GM12892 (cell line): Measurements from ENCODE around the gene KCNAB1.

ENCODE experiments used
- DNase-seq: peaks from one replicate; pipeline ENCODE4 v3.0.0; 2011; ENCODE audit not compliant: insufficient read length
- FAIRE-seq: peaks from 2 replicates; lab custom pipeline; 2011; peaks lifted over from hg19 to GRCh38; lab: Jason Lieb, UNC
- POLR2A ChIP-seq: IDR thresholded peaks from 2 replicates; pipeline ENCODE4 v1.6.1; 2011; ENCODE audit warnings: low read depth, low read length, control low read depth
- POLR2AphosphoS5 ChIP-seq: IDR thresholded peaks from 2 replicates; pipeline ENCODE4 v1.6.1; 2011; ENCODE audit warnings: low read depth, low read length, control low read depth
- TAF1 ChIP-seq: IDR thresholded peaks from 2 replicates; pipeline ENCODE4 v1.6.1; 2011; ENCODE audit warnings: low read depth, mild to moderate bottlenecking, control low read depth, low read length, borderline replicate concordance

KCNAB1 gene

GRCh38 chr3:156395961-156396710 lies 275.8 kb downstream of the KCNAB1 start:
- TF ChIP-seq POLR2A: no peak
- TF ChIP-seq POLR2AphosphoS5: no peak
- no peak for TF ChIP-seq TAF1
- DNase-seq (no peak), FAIRE-seq (no peak)

GRCh38 chr3:156396851-156397250 lies 276.5 kb downstream of the KCNAB1 start:
- DNase-seq (no peak), FAIRE-seq (no peak)
- no peak for TF ChIP-seq POLR2A
- no peak for TF ChIP-seq TAF1
- no peak for TF ChIP-seq POLR2AphosphoS5

GRCh38 chr3:156397534-156397933 lies 277.2 kb downstream of the KCNAB1 start:
- FAIRE-seq (no peak), DNase-seq (no peak)
- no peak for TF ChIP-seq POLR2A
- no peak for TF ChIP-seq POLR2AphosphoS5
- no peak for TF ChIP-seq TAF1

- TF ChIP-seq TAF1: no peak
- no peak for TF ChIP-seq POLR2AphosphoS5
- TF ChIP-seq POLR2A: no peak
- no peak for FAIRE-seq
- DNase-seq: no peak
These were observed 279.7 kb downstream of the KCNAB1 start for GRCh38 chr3:156400062-156400461.

- DNase-seq: no peak
- FAIRE-seq: no peak
- TF ChIP-seq POLR2AphosphoS5: no peak
These were observed 280.4 kb downstream of the KCNAB1 start for GRCh38 chr3:156400735-156401134.

GRCh38 chr3:156404217-156404616 lies 283.8 kb downstream of the KCNAB1 start:
- no peak for DNase-seq
- no peak for FAIRE-seq
- TF ChIP-seq POLR2A: no peak
- TF ChIP-seq POLR2AphosphoS5: no peak
- no peak for TF ChIP-seq TAF1

- FAIRE-seq: no peak
- TF ChIP-seq POLR2A (no peak), POLR2AphosphoS5 (no peak), TAF1 (no peak)
These were observed 286.0 kb downstream of the KCNAB1 start for GRCh38 chr3:156406393-156406792.

GRCh38 chr3:156407617-156408225 lies 287.3 kb downstream of the KCNAB1 start:
- no peak for TF ChIP-seq TAF1
- TF ChIP-seq POLR2AphosphoS5: no peak
- TF ChIP-seq POLR2A: no peak
- no peak for DNase-seq
- FAIRE-seq: no peak

More at GRCh38 chr3:156406393-156406792, 286.0 kb downstream of the KCNAB1 start:
- DNase-seq: no peak

- FAIRE-seq: no peak
- no peak for DNase-seq
- TF ChIP-seq POLR2AphosphoS5 (no peak), TAF1 (no peak), POLR2A (no peak)
These were observed 289.3 kb downstream of the KCNAB1 start for GRCh38 chr3:156409694-156410093.

GRCh38 chr3:156412600-156412999 lies 292.2 kb downstream of the KCNAB1 start:
- FAIRE-seq (no peak), DNase-seq (no peak)
- TF ChIP-seq TAF1: no peak
- no peak for TF ChIP-seq POLR2A
- no peak for TF ChIP-seq POLR2AphosphoS5

GRCh38 chr3:156413293-156413892 lies 293.0 kb downstream of the KCNAB1 start:
- TF ChIP-seq POLR2A (no peak), TAF1 (no peak), POLR2AphosphoS5 (no peak)
- no peak for DNase-seq
- FAIRE-seq: no peak
